LNCaP clone FGC (cell line): ENCODE data around the gene PTPRM.

ENCODE experiments used
- DNase-seq: peaks from one replicate; pipeline ENCODE4 v3.0.0-alpha.2; 2011; ENCODE audit warnings: low read depth
- H3K4me3 ChIP-seq: 2 replicates; pipeline ENCODE4 v1.5.1; 2011; ENCODE audit warnings: mild to moderate bottlenecking, low read depth, low read length, control low read depth
- CTCF ChIP-seq: IDR thresholded peaks from 2 replicates; pipeline ENCODE4 v1.5.1; 2012; ENCODE audit warnings: mild to moderate bottlenecking; ENCODE audit not compliant: control insufficient read depth, insufficient read depth; ENCODE audit errors: extremely low read depth

Gene PTPRM

GRCh38 chr18:8319798-8320489, 752.8 kb downstream of the PTPRM start:
- DNase-seq = no peak
- no peak for TF ChIP-seq CTCF
- no peak overlapping the region for H3K4me3 ChIP-seq

GRCh38 chr18:8322486-8322885, 755.4 kb downstream of the PTPRM start:
- no peak for TF ChIP-seq CTCF
- no peak for DNase-seq
- no peak overlapping the region for H3K4me3 ChIP-seq

GRCh38 chr18:8324343-8325065, 757.4 kb downstream of the PTPRM start:
- no peak for DNase-seq
- no peak overlapping the region for H3K4me3 ChIP-seq
- TF ChIP-seq CTCF = no peak

- TF ChIP-seq CTCF = no peak
- H3K4me3 ChIP-seq = no peak overlapping the region
Measured at GRCh38 chr18:8326763-8327394, 759.8 kb downstream of the PTPRM start.

GRCh38 chr18:8328126-8328525, 761.0 kb downstream of the PTPRM start:
- TF ChIP-seq CTCF = no peak
- no peak for DNase-seq
- H3K4me3 ChIP-seq = no peak overlapping the region

More at GRCh38 chr18:8326763-8327394, 759.8 kb downstream of the PTPRM start:
- DNase-seq = no peak

GRCh38 chr18:8329186-8329771, 762.2 kb downstream of the PTPRM start:
- DNase-seq = no peak
- TF ChIP-seq CTCF = no peak
- no peak overlapping the region for H3K4me3 ChIP-seq
